ENCODE data around the gene PDE4DIP.
"Not testable (repeated sequence)": the region's sequence is repeated elsewhere in the genome, so short reads cannot be mapped to it uniquely, and the experiment has no call there.

DNA sequence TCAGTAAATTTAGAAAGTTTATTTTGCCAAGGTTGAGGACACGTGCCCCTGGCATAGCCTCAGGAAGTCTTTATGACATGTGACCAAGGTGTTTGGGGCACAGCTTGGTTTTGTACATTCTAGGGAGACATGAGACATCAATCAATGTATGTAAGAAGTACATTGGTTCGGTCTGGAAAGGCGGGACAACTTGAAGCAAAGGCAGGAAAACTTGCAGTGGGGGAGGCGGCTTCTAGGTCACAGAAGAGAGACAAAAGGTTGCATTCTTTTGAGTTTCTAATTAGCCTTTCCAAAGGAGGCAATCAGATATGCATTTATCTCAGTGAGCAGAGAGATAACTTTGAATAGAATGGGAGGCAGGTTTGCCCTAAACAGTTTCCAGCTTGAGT is 57.7 kb downstream of the PDE4DIP start:
- not testable (repeated sequence) for TF ChIP-seq CTCF (conservative IDR thresholded peaks at IDR 0.05 in 1 of 2, IDR thresholded peaks at IDR 0.05 in 1 of 2; ENCODE audit: extremely low read depth in 1 of 2, insufficient read depth in 1 of 2, low read depth in 1 of 2, low read length in 2 of 2); EZH2 (IDR thresholded peaks at IDR 0.05; ENCODE audit: borderline replicate concordance, low read length)
